B cell (primary cell): ENCODE data around the gene DHTKD1. TPM values are rescaled to one million over a fixed set of nuclear protein-coding genes. Genes with fewer than 3 reads are reported as not detected.

Experiments used
- ATAC-seq: fragments of 200-7000 bp; cut with Tn5 transposase; one replicate; pipeline ENCODE4 v1.10.0; 2021; ENCODE audit warnings: low read depth, mild to moderate bottlenecking, moderate number of reproducible peaks, moderate library complexity
- CTCF ChIA-PET: fragments of 350-600 bp; sonication (Branson Sonifier 250); formaldehyde crosslinking; loops from one replicate; lab custom pipeline; 2021; ENCODE audit warnings: antibody characterized with exemption, inconsistent platforms; lab: Charles Lee
- POLR2A ChIA-PET: fragments of 350-600 bp; sonication (Branson Sonifier 250); formaldehyde crosslinking; loops from one replicate; lab custom pipeline; 2021; ENCODE audit warnings: antibody characterized with exemption; lab: Charles Lee
- DNase-seq: peaks from one replicate; pipeline ENCODE4 v3.0.0; 2013
- H2AFZ ChIP-seq: 2 replicates; pipeline ENCODE4 v1.6.1; 2012; ENCODE audit warnings: mild to moderate bottlenecking, low read depth, low read length; ENCODE audit not compliant: insufficient read depth, poor library complexity, severe bottlenecking
- H3K27ac ChIP-seq, 2 donors: 1 replicate in 1 of 2; 2 replicates in 1 of 2; pipeline ENCODE4 v1.5.1; 2012 to 2013; ENCODE audit warnings: low read length in 2 of 2, mild to moderate bottlenecking in 2 of 2, moderate library complexity in 1 of 2
- H3K27me3 ChIP-seq, 4 experiments: fragments of 200-600 bp in 1 of 4; sonication (generic) in 1 of 4; replicated peaks in 1 of 4; 1 replicate in 2 of 4; 2 replicates in 2 of 4; pipeline versions ENCODE4 v1.6.1 to v1.7.0; 2013 to 2016; ENCODE audit warnings: low read length in 3 of 4, mild to moderate bottlenecking in 2 of 4, mixed read lengths in 1 of 4, moderate library complexity in 1 of 4; ENCODE audit not compliant: insufficient read depth in 4 of 4, control insufficient read depth in 3 of 4; ENCODE audit errors: control extremely low read depth in 1 of 4
- H3K36me3 ChIP-seq, 2 experiments: replicated peaks in 1 of 2; 1 replicate in 1 of 2; 2 replicates in 1 of 2; pipeline versions ENCODE4 v1.6.1 to v1.7.1; 2013; ENCODE audit warnings: low read length in 1 of 2; ENCODE audit not compliant: insufficient read depth in 2 of 2, control insufficient read depth in 1 of 2; ENCODE audit errors: control extremely low read depth in 1 of 2, extremely low read depth in 1 of 2
- H3K4me1 ChIP-seq, 2 donors: fragments of 200-600 bp in 1 of 2; sonication (generic) in 1 of 2; 1 replicate in 1 of 2; 2 replicates in 1 of 2; pipeline versions ENCODE4 v1.5.1 to v1.6.1; 2013 to 2017; ENCODE audit warnings: low read length in 2 of 2; ENCODE audit not compliant: control insufficient read depth in 2 of 2, insufficient read depth in 2 of 2
- H3K4me2 ChIP-seq: replicated peaks from 2 replicates; pipeline ENCODE3; 2012; ENCODE audit warnings: mild to moderate bottlenecking, low read depth, low read length; ENCODE audit not compliant: poor library complexity, severe bottlenecking
- H3K4me3 ChIP-seq, 5 experiments: fragments of 200-600 bp in 1 of 5; sonication (generic) in 1 of 5; 1 replicate in 3 of 5; 2 replicates in 2 of 5; pipeline versions ENCODE4 v1.5.1 to v1.7.0; 2011 to 2016; ENCODE audit warnings: low read length in 4 of 5, mild to moderate bottlenecking in 4 of 5, low read depth in 2 of 5, control low read depth in 1 of 5, moderate library complexity in 1 of 5; ENCODE audit not compliant: insufficient read depth in 1 of 5; ENCODE audit errors: control extremely low read depth in 1 of 5, extremely low read depth in 1 of 5
- H3K79me2 ChIP-seq: fragments of 200-600 bp; sonication (generic); one replicate; pipeline ENCODE4 v1.6.0; 2016; ENCODE audit warnings: low read length; ENCODE audit not compliant: control insufficient read depth, insufficient read depth
- H3K9ac ChIP-seq: fragments of 200-600 bp; sonication (generic); 2 replicates; pipeline ENCODE4 v1.6.1; 2017; ENCODE audit warnings: mild to moderate bottlenecking, low read length, moderate library complexity
- H3K9me3 ChIP-seq, 3 donors: one replicate each; pipeline versions ENCODE4 v1.6.1 to v1.7.1; 2013; ENCODE audit warnings: low read length in 2 of 3; ENCODE audit not compliant: control insufficient read depth in 2 of 3, insufficient read depth in 1 of 3; ENCODE audit errors: control extremely low read depth in 1 of 3
- H4K20me1 ChIP-seq: 2 replicates; pipeline ENCODE4 v1.6.0; 2012; ENCODE audit warnings: mild to moderate bottlenecking, low read length; ENCODE audit not compliant: insufficient read depth, control insufficient read depth, poor library complexity, severe bottlenecking
- H3K27ac Mint-ChIP-seq: one replicate; pipeline ENCODE4 v1.8.0; 2021; ENCODE audit warnings: mixed read lengths
- H3K27me3 Mint-ChIP-seq: one replicate; pipeline ENCODE4 v1.8.0; 2021; ENCODE audit warnings: mixed read lengths
- H3K4me1 Mint-ChIP-seq: one replicate; pipeline ENCODE4 v1.8.0; 2021; ENCODE audit warnings: mixed read lengths
- H3K4me3 Mint-ChIP-seq: one replicate; pipeline ENCODE4 v1.8.0; 2021; ENCODE audit warnings: mixed read lengths
- H3K9me3 Mint-ChIP-seq: one replicate; pipeline ENCODE4 v1.8.0; 2022; ENCODE audit warnings: mixed read lengths; ENCODE audit not compliant: insufficient read depth
- CTCF ChIP-seq: fragments of 200-600 bp; IDR thresholded peaks from one replicate; pipeline ENCODE4 v1.8.0; 2022; ENCODE audit warnings: antibody characterized with exemption, mild to moderate bottlenecking
- EZH2 ChIP-seq: IDR thresholded peaks from 2 replicates; pipeline ENCODE4 v1.6.1; 2012; ENCODE audit warnings: borderline replicate concordance, low read depth, mild to moderate bottlenecking, moderate library complexity, low read length; ENCODE audit not compliant: insufficient read depth, poor library complexity, severe bottlenecking
- WGBS: methylation state at CpG from one replicate; pipeline ENCODE4 v1.1.5; 2013; ENCODE audit warnings: missing lambda C conversion rate; ENCODE audit not compliant: insufficient coverage; 5-methylcytosine and 5-hydroxymethylcytosine counted together
- intact Hi-C: fragments of 100-400 bp; cut with micrococcal nuclease; formaldehyde crosslinking; loops from one replicate; pipeline ENCODE4 v1.10.0; 2022
- polyA plus RNA-seq: library from polyadenylated mRNA; depleted of rRNA; stranded (reverse); fragments of >200 nt; gene quantifications from 2 replicates; pipeline ENCODE4 v1.2.3, GENCODE V29; 2012
- total RNA-seq, 2 donors: library from RNA; stranded (reverse); fragments of 120-200 nt in 1 of 2; gene quantifications; 1 replicate in 1 of 2; 2 replicates in 1 of 2; pipeline versions ENCODE4 v1.2.3 to v1.2.4, GENCODE V29; 2013 to 2022

The DHTKD1 gene
- total and polyA plus RNA-seq, 2 donors (not counting 1 experiment from before 2014, with no cell fraction given): 22.7 to 72.3 TPM

- H3K27me3 ChIP-seq: no peaks in the 10 kb centered on the region
- Mint-ChIP-seq H3K4me3 (no peak overlapping the region), H3K9me3 (no peaks in the 10 kb centered on the region), H3K27me3 (no peaks in the 10 kb centered on the region), H3K27ac (peak overlapping the region; percentile 87), H3K4me1 (peaks cover 43% of the 10 kb centered on the region)
- H3K79me2 ChIP-seq: no peaks in the 10 kb centered on the region
- no peak overlapping the region for H3K4me3 ChIP-seq
- no peaks in the 10 kb centered on the region for H3K36me3 ChIP-seq
- ATAC-seq (no peak), DNase-seq (no peak)
- H2AFZ ChIP-seq: peak overlapping the region; percentile 88
- intact Hi-C loops: no loop called here
- H3K9me3 ChIP-seq: peaks cover 0 to 5% (median 0%) of the 10 kb centered on the region in 3 donors
- no peak overlapping the region for H3K9ac ChIP-seq
- no peaks in the 10 kb centered on the region for H4K20me1 ChIP-seq
- POLR2A ChIA-PET: interaction anchor here (0.7 to 1.9 kb wide), 3 partner anchors 8 to 23 kb away, joined by 5 to 14 read pairs (median 12); partner anchors contain the start of gene UPF2
- TF ChIP-seq CTCF (no peak), EZH2 (no peak)
- CTCF ChIA-PET: interaction anchor here (0.7 to 1.2 kb wide), 4 partner anchors 23 to 989 kb away, joined by 3 to 7 read pairs (median 4); partner anchors contain the start of genes CDC123 and NUDT5
- peaks cover 31 to 42% of the 10 kb centered on the region in 2 donors for H3K4me1 ChIP-seq
- peak overlapping the region in 1 of 2 donors; percentile 67 for H3K27ac ChIP-seq
- peak overlapping the region; percentile 47 for H3K4me2 ChIP-seq
Measured at GRCh38 chr10:12050528-12050927, 18.2 kb upstream of the DHTKD1 start.

GRCh38 chr10:12051241-12051640 lies 17.5 kb upstream of the DHTKD1 start:
- peak overlapping the region; percentile 11 for H3K4me3 Mint-ChIP-seq
- H3K9me3 Mint-ChIP-seq: no peaks in the 10 kb centered on the region
- ATAC-seq (peak; percentile 48), DNase-seq (peak; percentile 58)
- H3K79me2 ChIP-seq: no peaks in the 10 kb centered on the region
- H3K27ac Mint-ChIP-seq: peak overlapping the region; percentile 87
- H3K4me1 Mint-ChIP-seq: peaks cover 44% of the 10 kb centered on the region
- no peaks in the 10 kb centered on the region for H3K27me3 ChIP-seq
- CTCF ChIA-PET: interaction anchor here (0.7 to 1.2 kb wide), 5 partner anchors 22 to 605 kb away, joined by 3 to 7 read pairs (median 4); partner anchors contain the start of genes CDC123 and NUDT5
- no peaks in the 10 kb centered on the region for H4K20me1 ChIP-seq
- TF ChIP-seq EZH2 (no peak), CTCF (no peak)
- no peaks in the 10 kb centered on the region for H3K36me3 ChIP-seq
- peak overlapping the region; percentile 47 for H3K4me2 ChIP-seq
- 6% methylated on average over 4 of the region's 4 CpGs for WGBS
- peak overlapping the region in 1 of 5 experiments; percentile 10 for H3K4me3 ChIP-seq
- intact Hi-C loops: no loop called here
- peaks cover 0 to 5% (median 0%) of the 10 kb centered on the region in 3 donors for H3K9me3 ChIP-seq
- no peak overlapping the region for H3K9ac ChIP-seq
- H3K27me3 Mint-ChIP-seq: no peaks in the 10 kb centered on the region
- peak overlapping the region; percentile 88 for H2AFZ ChIP-seq
- POLR2A ChIA-PET: interaction anchor here (1.0 to 1.9 kb wide), 2 partner anchors 8 to 10 kb away, joined by 3 to 12 read pairs; partner anchors contain the start of gene UPF2
- H3K27ac ChIP-seq: peak overlapping the region; percentile 21 to 67
- H3K4me1 ChIP-seq: peaks cover 31 to 42% of the 10 kb centered on the region in 2 donors
